ENCODE results near the gene PRAC2.
A peak's percentile ranks its signal among the peaks of the same experiment; 100 is the strongest.

The PRAC2 gene

GRCh38 chr17:48720266-48721008, 2.5 kb upstream of the PRAC2 start:
- no peaks in the 10 kb centered on the region for H3K36me3 ChIP-seq (ENCODE audit: control insufficient read depth, insufficient read depth, low read length)
- H3K4me1 ChIP-seq (ENCODE audit: control insufficient read depth, insufficient read depth, low read length, poor library complexity, severe bottlenecking): peaks cover 24% of the 10 kb centered on the region
- no peak overlapping the region for H3K4me3 ChIP-seq (ENCODE audit: extremely low read depth, insufficient read depth, low read length, poor library complexity, severe bottlenecking)
- WGBS, 2 experiments (ENCODE audit: insufficient coverage in 2 of 2): 21% methylated on average over 10 of the region's 11 CpGs; no CpG with 5 or more reads in 1 of the 2 experiments
- H3K9me3 ChIP-seq (ENCODE audit: control insufficient read depth, low read length): no peaks in the 10 kb centered on the region
- no peak overlapping the region for H3K27ac ChIP-seq (ENCODE audit: low read depth, low read length, severe bottlenecking)

- no peak overlapping the region for H3K4me3 ChIP-seq (ENCODE audit: extremely low read depth, insufficient read depth, low read length, poor library complexity, severe bottlenecking)
- 80 to 100% methylated on average over 1 of the region's 1 CpG for WGBS, 2 experiments (ENCODE audit: insufficient coverage in 2 of 2)
- no peaks in the 10 kb centered on the region for H3K9me3 ChIP-seq (ENCODE audit: control insufficient read depth, low read length)
- H3K36me3 ChIP-seq (ENCODE audit: control insufficient read depth, insufficient read depth, low read length): no peaks in the 10 kb centered on the region
- H3K4me1 ChIP-seq (ENCODE audit: control insufficient read depth, insufficient read depth, low read length, poor library complexity, severe bottlenecking): peaks cover 24% of the 10 kb centered on the region
- no peak overlapping the region for H3K27ac ChIP-seq (ENCODE audit: low read depth, low read length, severe bottlenecking)
These were observed 2.0 kb upstream of the PRAC2 start for GRCh38 chr17:48721009-48721402.

GRCh38 chr17:48722201-48722907, 631 bp upstream of the PRAC2 start, which contains the start of gene PRAC1:
Gene PRAC1 (minus strand): TSS chr17:48722518. CDS start chr17:48722392, 126 bp downstream.
- H3K36me3 ChIP-seq (ENCODE audit: control insufficient read depth, insufficient read depth, low read length): no peaks in the 10 kb centered on the region
- peaks cover 24% of the 10 kb centered on the region for H3K4me1 ChIP-seq (ENCODE audit: control insufficient read depth, insufficient read depth, low read length, poor library complexity, severe bottlenecking)
- 42 to 44% methylated on average over 11 to 20 of the region's 21 CpGs for WGBS, 2 experiments (ENCODE audit: insufficient coverage in 2 of 2)
- no peaks in the 10 kb centered on the region for H3K9me3 ChIP-seq (ENCODE audit: control insufficient read depth, low read length)
- H3K27ac ChIP-seq (ENCODE audit: low read depth, low read length, severe bottlenecking): no peak within 1 kb of the TSS
- peak within 1 kb of the TSS; percentile 30 for H3K4me3 ChIP-seq (ENCODE audit: extremely low read depth, insufficient read depth, low read length, poor library complexity, severe bottlenecking)

GRCh38 chr17:48723423-48724250, 652 bp downstream of the PRAC2 start:
- Histone ChIP-seq H3K4me3 (ENCODE audit: extremely low read depth, insufficient read depth, low read length, poor library complexity, severe bottlenecking) (peak overlapping the region; percentile 30), H3K9me3 (ENCODE audit: control insufficient read depth, low read length) (no peaks in the 10 kb centered on the region), H3K36me3 (ENCODE audit: control insufficient read depth, insufficient read depth, low read length) (no peaks in the 10 kb centered on the region), H3K4me1 (ENCODE audit: control insufficient read depth, insufficient read depth, low read length, poor library complexity, severe bottlenecking) (peaks cover 24% of the 10 kb centered on the region), H3K27ac (ENCODE audit: low read depth, low read length, severe bottlenecking) (no peak overlapping the region)
- WGBS, 2 experiments (ENCODE audit: insufficient coverage in 2 of 2): 2 to 4% methylated on average over 35 to 37 of the region's 42 CpGs

- 8 to 27% methylated on average over 7 to 23 of the region's 32 CpGs for WGBS, 2 experiments (ENCODE audit: insufficient coverage in 2 of 2)
- no peak overlapping the region for H3K27ac ChIP-seq (ENCODE audit: low read depth, low read length, severe bottlenecking)
- no peaks in the 10 kb centered on the region for H3K36me3 ChIP-seq (ENCODE audit: control insufficient read depth, insufficient read depth, low read length)
- H3K4me1 ChIP-seq (ENCODE audit: control insufficient read depth, insufficient read depth, low read length, poor library complexity, severe bottlenecking): peaks cover 26% of the 10 kb centered on the region
- H3K9me3 ChIP-seq (ENCODE audit: control insufficient read depth, low read length): no peaks in the 10 kb centered on the region
- H3K4me3 ChIP-seq (ENCODE audit: extremely low read depth, insufficient read depth, low read length, poor library complexity, severe bottlenecking): no peak overlapping the region
These were observed 1.4 kb downstream of the PRAC2 start for GRCh38 chr17:48724251-48725003.

- H3K4me1 ChIP-seq (ENCODE audit: control insufficient read depth, insufficient read depth, low read length, poor library complexity, severe bottlenecking): peaks cover 24% of the 10 kb centered on the region
- H3K4me3 ChIP-seq (ENCODE audit: extremely low read depth, insufficient read depth, low read length, poor library complexity, severe bottlenecking): no peak overlapping the region
These were observed 2.0 kb downstream of the PRAC2 start for GRCh38 chr17:48725004-48725287.

GRCh38 chr17:48725288-48726064, 2.5 kb downstream of the PRAC2 start:
- H3K4me3 ChIP-seq (ENCODE audit: extremely low read depth, insufficient read depth, low read length, poor library complexity, severe bottlenecking): no peak overlapping the region
- WGBS, 2 experiments (ENCODE audit: insufficient coverage in 2 of 2): 34% methylated on average over 20 to 24 of the region's 38 CpGs
- H3K9me3 ChIP-seq (ENCODE audit: control insufficient read depth, low read length): no peaks in the 10 kb centered on the region
- H3K36me3 ChIP-seq (ENCODE audit: control insufficient read depth, insufficient read depth, low read length): no peaks in the 10 kb centered on the region
- peaks cover 20% of the 10 kb centered on the region for H3K4me1 ChIP-seq (ENCODE audit: control insufficient read depth, insufficient read depth, low read length, poor library complexity, severe bottlenecking)
- no peak overlapping the region for H3K27ac ChIP-seq (ENCODE audit: low read depth, low read length, severe bottlenecking)

More at GRCh38 chr17:48725004-48725287, 2.0 kb downstream of the PRAC2 start:
- Histone ChIP-seq H3K27ac (ENCODE audit: low read depth, low read length, severe bottlenecking) (no peak overlapping the region), H3K9me3 (ENCODE audit: control insufficient read depth, low read length) (no peaks in the 10 kb centered on the region), H3K36me3 (ENCODE audit: control insufficient read depth, insufficient read depth, low read length) (no peaks in the 10 kb centered on the region)
- 27% methylated on average over 7 to 8 of the region's 16 CpGs for WGBS, 2 experiments (ENCODE audit: insufficient coverage in 2 of 2)

- WGBS, 2 experiments (ENCODE audit: insufficient coverage in 2 of 2): 59 to 64% methylated on average over 13 to 16 of the region's 20 CpGs
- H3K36me3 ChIP-seq (ENCODE audit: control insufficient read depth, insufficient read depth, low read length): no peaks in the 10 kb centered on the region
These were observed 3.3 kb downstream of the PRAC2 start for GRCh38 chr17:48726114-48726915.

GRCh38 chr17:48726916-48727286, 3.9 kb downstream of the PRAC2 start:
- 46 to 75% methylated on average over 8 to 16 of the region's 20 CpGs for WGBS, 2 experiments (ENCODE audit: insufficient coverage in 2 of 2)
- H3K4me1 ChIP-seq (ENCODE audit: control insufficient read depth, insufficient read depth, low read length, poor library complexity, severe bottlenecking): peaks cover 20% of the 10 kb centered on the region
- H3K27ac ChIP-seq (ENCODE audit: low read depth, low read length, severe bottlenecking): no peak overlapping the region
- no peaks in the 10 kb centered on the region for H3K9me3 ChIP-seq (ENCODE audit: control insufficient read depth, low read length)
- H3K4me3 ChIP-seq (ENCODE audit: extremely low read depth, insufficient read depth, low read length, poor library complexity, severe bottlenecking): no peak overlapping the region
- H3K36me3 ChIP-seq (ENCODE audit: control insufficient read depth, insufficient read depth, low read length): no peaks in the 10 kb centered on the region

More at GRCh38 chr17:48726114-48726915, 3.3 kb downstream of the PRAC2 start:
- no peaks in the 10 kb centered on the region for H3K9me3 ChIP-seq (ENCODE audit: control insufficient read depth, low read length)
- H3K4me1 ChIP-seq (ENCODE audit: control insufficient read depth, insufficient read depth, low read length, poor library complexity, severe bottlenecking): peaks cover 20% of the 10 kb centered on the region
- H3K4me3 ChIP-seq (ENCODE audit: extremely low read depth, insufficient read depth, low read length, poor library complexity, severe bottlenecking): no peak overlapping the region
- H3K27ac ChIP-seq (ENCODE audit: low read depth, low read length, severe bottlenecking): no peak overlapping the region

All from mesodermal cell (in vitro differentiated cells).